Measurements from ENCODE around the gene OXSM.

Gene OXSM

DNA sequence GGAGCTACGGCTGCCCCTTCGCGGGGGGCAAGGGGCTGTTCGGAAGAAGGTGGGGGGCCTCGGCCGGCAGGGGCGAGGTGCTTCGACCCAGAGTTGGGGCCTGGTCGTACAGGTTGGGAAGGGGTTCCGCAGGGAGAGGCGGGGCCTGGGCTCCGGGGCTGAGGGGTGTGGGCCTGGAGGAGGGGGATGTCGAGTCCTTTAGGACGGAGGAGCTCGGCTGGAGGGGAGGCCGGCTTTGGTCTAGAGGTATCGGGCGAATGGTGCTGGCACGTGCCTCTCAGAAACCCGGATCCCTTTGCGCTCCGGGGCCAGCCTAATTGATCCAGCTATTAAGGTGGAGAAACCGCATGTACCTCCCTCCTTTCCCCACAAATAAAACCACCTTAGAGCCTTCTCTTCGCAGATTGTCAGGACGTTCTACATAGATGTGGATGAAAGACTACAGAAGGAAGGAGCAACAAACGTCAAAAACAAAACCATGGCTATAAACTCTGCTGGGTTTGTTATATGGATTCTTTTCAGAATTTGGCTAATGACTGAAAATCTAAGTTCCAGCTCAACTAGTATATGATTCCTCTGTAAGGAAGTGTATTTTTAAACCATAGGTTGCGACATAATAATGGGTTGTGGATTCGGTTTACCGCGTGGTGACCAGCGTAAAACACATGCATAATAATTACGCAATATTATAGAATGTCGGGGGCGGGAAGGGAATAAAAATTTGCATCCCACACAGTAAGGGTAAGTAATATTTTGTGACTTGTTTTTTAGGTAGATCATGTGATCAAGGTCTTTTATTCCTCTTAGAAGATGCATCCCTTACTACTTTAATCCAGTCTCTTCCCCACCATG, 6.0 kb upstream of the OXSM start:
- TF ChIP-seq, protein P1, sequence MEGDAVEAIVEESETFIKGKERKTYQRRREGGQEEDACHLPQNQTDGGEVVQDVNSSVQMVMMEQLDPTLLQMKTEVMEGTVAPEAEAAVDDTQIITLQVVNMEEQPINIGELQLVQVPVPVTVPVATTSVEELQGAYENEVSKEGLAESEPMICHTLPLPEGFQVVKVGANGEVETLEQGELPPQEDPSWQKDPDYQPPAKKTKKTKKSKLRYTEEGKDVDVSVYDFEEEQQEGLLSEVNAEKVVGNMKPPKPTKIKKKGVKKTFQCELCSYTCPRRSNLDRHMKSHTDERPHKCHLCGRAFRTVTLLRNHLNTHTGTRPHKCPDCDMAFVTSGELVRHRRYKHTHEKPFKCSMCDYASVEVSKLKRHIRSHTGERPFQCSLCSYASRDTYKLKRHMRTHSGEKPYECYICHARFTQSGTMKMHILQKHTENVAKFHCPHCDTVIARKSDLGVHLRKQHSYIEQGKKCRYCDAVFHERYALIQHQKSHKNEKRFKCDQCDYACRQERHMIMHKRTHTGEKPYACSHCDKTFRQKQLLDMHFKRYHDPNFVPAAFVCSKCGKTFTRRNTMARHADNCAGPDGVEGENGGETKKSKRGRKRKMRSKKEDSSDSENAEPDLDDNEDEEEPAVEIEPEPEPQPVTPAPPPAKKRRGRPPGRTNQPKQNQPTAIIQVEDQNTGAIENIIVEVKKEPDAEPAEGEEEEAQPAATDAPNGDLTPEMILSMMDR (conservative IDR thresholded peaks at IDR 0.05) = no peak
- TF ChIP-seq ZFX (IDR thresholded peaks at IDR 0.05) = no peak
- peak overlapping the region; percentile 93 for H3K27ac ChIP-seq

DNA sequence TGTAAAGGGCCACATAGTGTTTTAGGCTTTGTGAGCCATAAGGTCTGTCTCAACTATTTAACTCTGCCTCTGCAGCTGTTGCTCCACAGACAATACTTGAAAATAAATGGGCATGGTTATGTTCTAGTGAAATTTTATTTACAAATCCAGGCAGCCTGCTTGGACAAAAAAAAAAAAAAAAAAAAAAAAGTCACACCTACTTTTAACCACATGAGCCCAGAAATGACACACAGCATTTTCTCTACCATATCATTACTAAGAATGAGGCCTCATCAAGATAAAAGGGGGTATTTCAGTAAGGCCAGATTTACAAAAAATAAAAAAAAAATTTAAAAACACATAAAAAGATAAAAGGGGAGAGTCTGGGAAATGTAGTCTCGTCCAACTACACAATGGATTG, 4.9 kb upstream of the OXSM start:
- H3K27ac ChIP-seq = no peak overlapping the region
- TF ChIP-seq ZFX (IDR thresholded peaks at IDR 0.05) = no peak
- TF ChIP-seq, protein P1 (conservative IDR thresholded peaks at IDR 0.05) = no peak

DNA sequence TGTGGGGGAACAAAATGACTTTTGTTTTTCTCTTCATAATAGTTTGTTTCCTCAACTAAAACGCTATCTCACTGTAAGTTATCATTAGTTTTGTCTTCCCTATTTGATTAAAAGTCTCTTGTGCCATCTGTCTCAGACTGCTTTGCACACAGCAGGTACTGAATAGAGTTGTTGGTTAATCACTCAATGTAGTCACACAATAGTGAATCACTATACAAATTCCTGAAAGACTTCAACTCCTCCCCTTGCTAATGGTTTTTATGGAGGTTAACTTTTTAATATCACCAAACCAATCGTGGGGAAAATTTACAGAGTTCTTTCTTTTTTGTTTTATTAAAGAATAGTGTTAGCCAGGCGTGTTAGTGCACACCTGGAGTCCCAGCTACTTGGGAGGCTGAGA, 4.1 kb upstream of the OXSM start:
- no peak overlapping the region for H3K27ac ChIP-seq
- TF ChIP-seq, protein P1 (conservative IDR thresholded peaks at IDR 0.05) = no peak

- no peak overlapping the region for H3K27ac ChIP-seq
- TF ChIP-seq ZFX (IDR thresholded peaks at IDR 0.05) = no peak
- TF ChIP-seq, protein P1 (conservative IDR thresholded peaks at IDR 0.05) = no peak
Observed at GRCh38 chr3:25787689-25788088, 2.2 kb upstream of the OXSM start.

DNA sequence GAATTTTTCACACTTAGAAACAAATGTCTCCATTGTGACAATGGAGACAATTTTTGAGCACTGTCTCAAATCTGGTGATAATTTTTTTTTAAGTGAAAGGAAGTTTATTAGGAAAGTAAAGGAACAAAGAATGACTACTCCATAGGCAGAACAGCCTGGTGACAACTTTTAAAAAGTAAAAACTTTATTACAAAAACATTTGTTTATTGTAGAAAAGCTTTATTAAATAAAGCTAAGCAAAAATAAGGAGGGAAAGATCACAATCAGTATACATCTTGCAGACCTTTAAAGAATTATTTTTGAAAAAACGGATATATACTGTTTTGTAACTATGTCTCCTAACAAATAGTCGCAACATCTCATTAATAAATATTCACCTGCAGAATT, 688 bp upstream of the OXSM start:
- no peak for TF ChIP-seq ZFX (IDR thresholded peaks at IDR 0.05)
- TF ChIP-seq, protein P1 (conservative IDR thresholded peaks at IDR 0.05) = no peak
- H3K27ac ChIP-seq = peak overlapping the region; percentile 86; the same call in 1 of the 2 replicates

GRCh38 chr3:25801786-25802185, 11.9 kb downstream of the OXSM start:
- no peak for TF ChIP-seq ZFX (IDR thresholded peaks at IDR 0.05)
- TF ChIP-seq, protein P1 (conservative IDR thresholded peaks at IDR 0.05) = no peak
- H3K27ac ChIP-seq = no peak overlapping the region

- TF ChIP-seq, protein P1 (conservative IDR thresholded peaks at IDR 0.05) = no peak
- no peak for TF ChIP-seq ZFX (IDR thresholded peaks at IDR 0.05)
- no peak overlapping the region for H3K27ac ChIP-seq
Observed at GRCh38 chr3:25803833-25804232, 13.9 kb downstream of the OXSM start.
